ENCODE data around the gene C14orf132. TPM values are rescaled to one million over a fixed set of nuclear protein-coding genes. Genes with fewer than 3 reads are reported as not detected.

Gene C14orf132
- total and polyA plus RNA-seq, 10 of the 15 experiments (the other 5 are each of a cell fraction or from before 2014, with no cell fraction given): under 0.01 to 1.2 (median 0.03) TPM; not detected in 2

DNA sequence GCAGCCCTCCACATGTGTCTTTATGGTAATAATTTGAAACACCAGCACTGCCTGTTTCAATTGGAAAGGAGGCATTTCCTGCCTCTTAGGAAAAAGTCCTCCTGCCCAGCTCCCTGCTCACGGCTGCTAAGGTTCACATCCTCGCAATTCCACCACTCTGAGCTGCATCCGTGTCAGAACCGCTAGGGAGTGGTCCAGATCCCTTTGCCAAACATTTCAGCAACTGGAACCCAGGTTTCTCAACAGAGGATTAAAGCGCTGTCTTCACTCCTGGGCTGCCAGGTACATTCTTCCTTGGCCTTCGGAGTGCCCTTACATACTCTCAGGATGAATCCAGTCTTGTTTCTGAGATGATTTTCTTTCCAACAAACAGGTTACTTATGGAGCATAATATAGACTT is 23.3 kb downstream of the C14orf132 start (continued):
- TF ChIP-seq, protein P1, sequence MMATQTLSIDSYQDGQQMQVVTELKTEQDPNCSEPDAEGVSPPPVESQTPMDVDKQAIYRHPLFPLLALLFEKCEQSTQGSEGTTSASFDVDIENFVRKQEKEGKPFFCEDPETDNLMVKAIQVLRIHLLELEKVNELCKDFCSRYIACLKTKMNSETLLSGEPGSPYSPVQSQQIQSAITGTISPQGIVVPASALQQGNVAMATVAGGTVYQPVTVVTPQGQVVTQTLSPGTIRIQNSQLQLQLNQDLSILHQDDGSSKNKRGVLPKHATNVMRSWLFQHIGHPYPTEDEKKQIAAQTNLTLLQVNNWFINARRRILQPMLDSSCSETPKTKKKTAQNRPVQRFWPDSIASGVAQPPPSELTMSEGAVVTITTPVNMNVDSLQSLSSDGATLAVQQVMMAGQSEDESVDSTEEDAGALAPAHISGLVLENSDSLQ (IDR thresholded peaks at IDR 0.05): no peak
- TF ChIP-seq, protein P2, sequence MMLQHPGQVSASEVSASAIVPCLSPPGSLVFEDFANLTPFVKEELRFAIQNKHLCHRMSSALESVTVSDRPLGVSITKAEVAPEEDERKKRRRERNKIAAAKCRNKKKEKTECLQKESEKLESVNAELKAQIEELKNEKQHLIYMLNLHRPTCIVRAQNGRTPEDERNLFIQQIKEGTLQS (IDR thresholded peaks at IDR 0.05; ENCODE audit: borderline replicate concordance, extremely low read depth, low read depth, low read length): no peak
- TF ChIP-seq FOXK2 (IDR thresholded peaks at IDR 0.05): no peak
- no peak for TF ChIP-seq ZNF622 (IDR thresholded peaks at IDR 0.05)
- TF ChIP-seq, protein P3, sequence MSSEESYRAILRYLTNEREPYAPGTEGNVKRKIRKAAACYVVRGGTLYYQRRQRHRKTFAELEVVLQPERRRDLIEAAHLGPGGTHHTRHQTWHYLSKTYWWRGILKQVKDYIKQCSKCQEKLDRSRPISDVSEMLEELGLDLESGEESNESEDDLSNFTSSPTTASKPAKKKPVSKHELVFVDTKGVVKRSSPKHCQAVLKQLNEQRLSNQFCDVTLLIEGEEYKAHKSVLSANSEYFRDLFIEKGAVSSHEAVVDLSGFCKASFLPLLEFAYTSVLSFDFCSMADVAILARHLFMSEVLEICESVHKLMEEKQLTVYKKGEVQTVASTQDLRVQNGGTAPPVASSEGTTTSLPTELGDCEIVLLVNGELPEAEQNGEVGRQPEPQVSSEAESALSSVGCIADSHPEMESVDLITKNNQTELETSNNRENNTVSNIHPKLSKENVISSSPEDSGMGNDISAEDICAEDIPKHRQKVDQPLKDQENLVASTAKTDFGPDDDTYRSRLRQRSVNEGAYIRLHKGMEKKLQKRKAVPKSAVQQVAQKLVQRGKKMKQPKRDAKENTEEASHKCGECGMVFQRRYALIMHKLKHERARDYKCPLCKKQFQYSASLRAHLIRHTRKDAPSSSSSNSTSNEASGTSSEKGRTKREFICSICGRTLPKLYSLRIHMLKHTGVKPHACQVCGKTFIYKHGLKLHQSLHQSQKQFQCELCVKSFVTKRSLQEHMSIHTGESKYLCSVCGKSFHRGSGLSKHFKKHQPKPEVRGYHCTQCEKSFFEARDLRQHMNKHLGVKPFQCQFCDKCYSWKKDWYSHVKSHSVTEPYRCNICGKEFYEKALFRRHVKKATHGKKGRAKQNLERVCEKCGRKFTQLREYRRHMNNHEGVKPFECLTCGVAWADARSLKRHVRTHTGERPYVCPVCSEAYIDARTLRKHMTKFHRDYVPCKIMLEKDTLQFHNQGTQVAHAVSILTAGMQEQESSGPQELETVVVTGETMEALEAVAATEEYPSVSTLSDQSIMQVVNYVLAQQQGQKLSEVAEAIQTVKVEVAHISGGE (CRISPR knock-in tag; IDR thresholded peaks at IDR 0.05): no peak

DNA sequence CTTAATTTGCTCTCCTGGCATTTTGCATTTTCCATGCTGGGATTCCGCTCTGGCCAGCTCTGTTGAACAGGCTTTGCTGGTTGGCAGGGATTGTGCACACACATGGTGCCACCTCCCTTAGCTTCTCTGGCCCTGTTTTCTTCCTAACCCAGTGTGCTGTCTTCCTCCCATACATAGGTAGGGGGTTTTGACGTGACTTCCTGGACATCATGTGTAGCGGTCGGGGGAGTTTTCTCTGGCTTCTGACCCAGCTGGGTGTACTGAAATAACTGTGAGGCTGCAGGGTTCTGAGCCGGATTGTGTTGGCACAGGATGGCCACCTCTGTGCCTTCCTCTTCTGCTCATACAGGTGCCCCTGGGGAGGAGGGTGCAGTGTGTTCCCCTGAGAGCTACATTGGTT is 25.7 kb downstream of the C14orf132 start:
- intact Hi-C loops (cut with micrococcal nuclease; ENCODE audit: unreplicated experiment): no loop called here
- Histone ChIP-seq H3K4me2 (ENCODE audit: control insufficient read depth, insufficient read depth) (no peak overlapping the region), H3K4me1 (ENCODE audit: control insufficient read depth, insufficient read depth, low read length) (peaks cover 3% of the 10 kb centered on the region; the same call in 1 of the 2 replicates), H3K36me3 (ENCODE audit: control insufficient read depth in 2 of 2, insufficient read depth in 2 of 2, low read length in 1 of 2) (no peaks in the 10 kb centered on the region), H3K27ac (ENCODE audit: control insufficient read depth, insufficient read depth) (no peak overlapping the region), H3K27me3 (replicated peaks in 1 of 2; ENCODE audit: control insufficient read depth in 2 of 2, insufficient read depth in 2 of 2, low read length in 1 of 2) (peaks cover 0 to 1% of the 10 kb centered on the region in 2 experiments; a peak in 2 of 4 replicates), H3K4me3 (no peak overlapping the region), H4K20me1 (ENCODE audit: control insufficient read depth, insufficient read depth) (no peaks in the 10 kb centered on the region), H3K9me3 (replicated peaks; ENCODE audit: control insufficient read depth, insufficient read depth, low read length) (no peaks in the 10 kb centered on the region), H3K9ac (ENCODE audit: control insufficient read depth, insufficient read depth, low read length) (no peak overlapping the region), H3K79me2 (ENCODE audit: control insufficient read depth, insufficient read depth, low read length) (no peaks in the 10 kb centered on the region), H2AFZ (ENCODE audit: control insufficient read depth, low read depth, low read length) (peak overlapping the region; percentile 15; the same call in 1 of the 2 replicates)
- DNase-seq (ENCODE audit: low read depth, low spot score) (no peak), ATAC-seq (peak; percentile 70), FAIRE-seq (no peak)
- CTCF ChIA-PET: interaction anchor here (1.3 to 1.5 kb wide), 2 partner anchors 14 to 17 kb away, joined by 3 to 6 read pairs; no protein-coding TSS in a partner anchor
- in situ Hi-C loops (cut with MboI): no loop called here
- RAD21 ChIA-PET (ENCODE audit: unreplicated experiment): interaction anchor here (0.7 to 2.5 kb wide), 2 partner anchors 9 to 14 kb away, joined by 3 to 9 read pairs; no protein-coding TSS in a partner anchor
- SMC1A ChIA-PET (ENCODE audit: uncharacterized antibody, unreplicated experiment): interaction anchor here (1.1 kb wide), 1 partner anchor 13 kb away, joined by 6 read pairs; no protein-coding TSS in a partner anchor
- 9% methylated on average over 5 of the region's 5 CpGs for WGBS (ENCODE audit: insufficient coverage, insufficient replicate concordance, low lambda C conversion rate, missing lambda C conversion rate)
- no TSS peak for BruUV-seq (replicated peaks)
- POLR2A ChIA-PET: interaction anchor here (2.5 to 2.7 kb wide), 2 partner anchors 11 to 14 kb away, joined by 9 read pairs; no protein-coding TSS in a partner anchor
- TF ChIP-seq, protein P4, sequence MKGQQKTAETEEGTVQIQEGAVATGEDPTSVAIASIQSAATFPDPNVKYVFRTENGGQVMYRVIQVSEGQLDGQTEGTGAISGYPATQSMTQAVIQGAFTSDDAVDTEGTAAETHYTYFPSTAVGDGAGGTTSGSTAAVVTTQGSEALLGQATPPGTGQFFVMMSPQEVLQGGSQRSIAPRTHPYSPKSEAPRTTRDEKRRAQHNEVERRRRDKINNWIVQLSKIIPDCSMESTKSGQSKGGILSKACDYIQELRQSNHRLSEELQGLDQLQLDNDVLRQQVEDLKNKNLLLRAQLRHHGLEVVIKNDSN (IDR thresholded peaks at IDR 0.05; ENCODE audit: borderline replicate concordance, extremely low read length, insufficient read depth, low read depth, low read length): no peak
- no peak for TF ChIP-seq TCF3 (IDR thresholded peaks at IDR 0.05; ENCODE audit: borderline replicate concordance, insufficient read depth, low read depth, low read length)
- TF ChIP-seq SRF (IDR thresholded peaks at IDR 0.05; ENCODE audit: low read depth in 2 of 2, low read length in 2 of 2): no peak
- peak in 1 of 2 experiments; percentile 22; a peak in 1 of 4 replicates for TF ChIP-seq IKZF2 (IDR thresholded peaks at IDR 0.05)
- no peak for TF ChIP-seq EP300 (IDR thresholded peaks at IDR 0.05; ENCODE audit: borderline replicate concordance in 1 of 2, control insufficient read depth in 1 of 2, low read depth in 2 of 2, low read length in 2 of 2)
- no peak for TF ChIP-seq HCFC1 (IDR thresholded peaks at IDR 0.05; ENCODE audit: low read length)
- TF ChIP-seq IRF4 (IDR thresholded peaks at IDR 0.05; ENCODE audit: low read depth, low read length): no peak
- 0 out of 2 replicates have a peak, but pooled peaks have one; percentile 17 for TF ChIP-seq IKZF1 (conservative IDR thresholded peaks at IDR 0.05)
- TF ChIP-seq ZNF24 (IDR thresholded peaks at IDR 0.05): no peak
- no peak for TF ChIP-seq BACH1 (IDR thresholded peaks at IDR 0.05; ENCODE audit: borderline replicate concordance)
